ENCODE results near the gene PRKAG2.

The PRKAG2 gene

DNA sequence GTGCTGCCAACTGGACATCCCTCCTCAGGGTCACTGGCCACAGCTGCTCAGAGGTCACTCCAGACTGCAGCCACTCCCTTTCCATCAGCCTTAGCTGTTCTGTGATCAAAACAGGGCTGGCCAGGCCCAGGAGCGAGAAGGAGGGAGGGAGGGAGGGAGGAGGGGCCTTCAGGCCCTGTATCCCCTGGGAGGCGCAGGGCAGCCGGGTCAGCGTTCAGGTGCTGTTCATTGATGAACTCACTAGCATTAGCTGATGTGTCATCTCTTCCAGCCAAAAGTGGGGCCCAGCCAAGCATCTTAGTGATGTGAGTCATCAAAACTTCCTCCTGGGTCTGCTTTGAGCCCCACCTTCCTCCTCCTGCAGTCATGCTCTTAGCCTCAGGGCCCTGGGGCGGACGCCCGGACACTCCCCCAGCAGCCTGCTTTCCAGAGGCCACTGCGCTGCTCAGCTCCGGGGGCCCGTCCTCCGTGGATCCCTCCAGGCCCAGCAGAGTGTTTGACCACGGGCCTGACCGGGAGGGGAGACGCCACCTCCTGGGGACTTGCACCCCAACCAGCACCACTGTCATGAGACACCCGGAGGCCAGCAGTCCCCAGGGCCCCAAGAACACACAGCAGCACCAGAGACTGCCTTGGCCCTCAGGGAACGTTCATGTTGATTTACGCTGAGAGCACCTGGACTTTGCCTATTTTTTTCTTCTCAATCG lies 149.2 kb downstream of the PRKAG2 start:
- peak overlapping the region in 5 of 21 experiments; percentile 1 to 72 (median 32) for H3K27ac ChIP-seq

DNA sequence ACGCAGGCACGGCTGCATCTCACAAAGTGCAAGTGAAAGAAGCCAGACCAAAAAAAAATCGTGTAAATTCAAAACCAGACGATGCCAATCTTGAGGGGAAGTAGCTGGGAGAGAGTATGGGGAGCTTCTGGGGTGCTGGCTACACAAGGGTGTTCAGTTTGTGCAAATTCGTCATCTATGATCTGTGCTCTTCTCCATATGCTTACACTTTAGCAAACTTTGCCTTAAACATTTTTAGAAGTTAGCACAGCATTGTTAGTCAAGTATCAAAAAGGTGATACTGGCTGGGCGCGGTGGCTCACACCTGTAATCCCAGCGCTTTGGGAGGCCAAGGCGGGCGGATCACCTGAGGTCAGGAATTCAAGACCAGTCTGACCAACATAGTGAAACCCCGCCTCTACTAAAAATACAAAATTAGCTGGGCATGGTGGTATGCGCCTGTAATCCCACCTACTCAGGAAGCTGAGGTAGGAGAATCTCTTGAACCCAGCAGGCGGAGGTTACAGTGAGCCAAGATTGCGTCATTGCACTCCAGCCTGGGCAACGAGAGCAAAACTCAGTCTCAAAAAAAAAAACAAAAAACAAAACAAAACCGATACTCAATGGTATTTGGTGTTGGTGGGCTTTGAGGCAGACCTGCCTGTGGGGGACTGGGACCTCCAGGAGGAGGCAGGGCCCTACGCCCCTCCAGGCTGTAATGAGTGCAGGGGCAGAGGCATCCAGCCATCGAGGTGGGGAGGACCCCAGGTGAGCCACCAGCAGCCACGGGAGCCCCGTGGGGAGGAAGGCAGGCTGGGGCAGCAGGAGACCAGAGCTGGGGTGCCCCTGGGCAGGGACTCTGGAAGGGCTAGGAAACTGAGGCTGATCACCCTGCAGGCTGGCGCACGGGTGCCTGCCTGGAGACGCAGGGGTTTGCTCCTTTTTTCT lies 150.0 kb downstream of the PRKAG2 start:
- peak overlapping the region in 3 of 21 experiments; percentile 1 to 67 (median 24) for H3K27ac ChIP-seq
- no peak overlapping the region for H3K4me3 ChIP-seq

More for the DNA sequence above, 149.2 kb downstream of the PRKAG2 start:
- no peak overlapping the region for H3K4me3 ChIP-seq

DNA sequence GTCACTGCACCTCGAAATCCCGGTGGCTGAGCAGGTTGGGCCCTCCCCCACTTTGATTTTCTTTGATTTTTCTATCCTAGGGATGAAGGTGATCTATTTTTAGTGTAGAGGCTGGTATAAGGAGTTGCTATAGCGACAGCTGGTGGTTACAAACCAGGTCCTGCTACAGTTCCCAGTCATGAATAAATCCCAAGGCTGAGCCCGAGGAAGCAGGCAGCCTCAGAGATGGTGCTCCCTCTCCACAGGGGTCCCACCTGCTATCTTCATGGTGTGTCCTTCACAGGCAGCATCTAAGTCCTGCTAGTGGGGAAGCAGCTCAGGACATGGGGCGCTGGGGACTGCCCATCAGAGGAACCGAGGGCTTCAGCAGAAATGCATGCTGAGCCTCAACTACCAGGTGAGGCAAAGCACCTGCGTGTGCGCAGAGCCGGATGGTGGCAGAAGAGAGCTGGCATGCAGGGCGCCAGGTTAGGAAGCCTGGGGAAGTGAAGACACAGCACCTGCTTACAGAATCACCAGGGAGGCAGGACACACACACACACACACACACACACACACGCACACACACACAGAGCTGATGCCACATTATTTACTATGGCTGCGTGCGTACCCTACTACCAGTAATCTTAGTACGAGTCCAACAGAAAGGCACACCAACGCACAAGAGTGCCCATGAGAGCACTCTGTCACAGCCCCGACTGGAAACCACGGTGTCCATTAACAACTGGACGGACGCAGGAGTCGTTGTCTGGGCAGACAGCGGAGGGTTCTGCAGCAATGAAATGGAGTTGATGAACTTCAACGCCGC lies 150.9 kb downstream of the PRKAG2 start:
- H3K4me3 ChIP-seq, result no peak overlapping the region
- no peak overlapping the region for H3K27ac ChIP-seq

DNA sequence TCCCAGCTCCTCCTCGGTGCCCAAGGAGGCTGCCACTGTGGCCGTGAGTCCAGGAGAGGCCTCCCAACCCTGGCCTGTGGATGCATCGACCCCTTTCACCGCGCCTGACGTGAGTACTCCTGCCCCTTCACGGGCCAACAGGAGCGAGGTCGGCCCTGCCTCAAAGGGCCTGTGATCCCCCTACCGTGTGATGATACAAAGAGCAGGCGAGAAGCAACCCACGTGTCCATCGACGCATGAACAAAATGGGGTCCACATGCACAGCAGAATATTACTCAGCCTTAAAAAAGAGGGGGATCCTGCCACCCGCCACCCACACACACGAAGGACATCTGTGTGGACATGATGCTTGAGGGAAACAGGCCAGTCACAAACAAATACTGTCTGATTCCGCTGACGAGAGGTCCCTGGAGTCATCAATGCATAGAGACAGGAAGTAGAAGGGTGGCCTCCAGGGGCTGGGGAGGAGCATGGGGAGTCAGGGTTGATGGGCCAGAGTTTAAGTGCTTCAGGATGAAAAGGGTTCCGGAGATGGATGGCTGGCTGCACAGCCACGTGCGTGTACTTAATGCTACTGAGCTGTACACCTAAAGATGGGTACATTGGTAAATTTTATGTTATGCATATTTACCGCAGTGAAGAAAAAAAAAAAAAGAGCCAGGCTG lies 151.9 kb downstream of the PRKAG2 start:
- no peak overlapping the region for H3K4me3 ChIP-seq
- peak overlapping the region in 1 of 21 experiments; percentile 10 for H3K27ac ChIP-seq

DNA sequence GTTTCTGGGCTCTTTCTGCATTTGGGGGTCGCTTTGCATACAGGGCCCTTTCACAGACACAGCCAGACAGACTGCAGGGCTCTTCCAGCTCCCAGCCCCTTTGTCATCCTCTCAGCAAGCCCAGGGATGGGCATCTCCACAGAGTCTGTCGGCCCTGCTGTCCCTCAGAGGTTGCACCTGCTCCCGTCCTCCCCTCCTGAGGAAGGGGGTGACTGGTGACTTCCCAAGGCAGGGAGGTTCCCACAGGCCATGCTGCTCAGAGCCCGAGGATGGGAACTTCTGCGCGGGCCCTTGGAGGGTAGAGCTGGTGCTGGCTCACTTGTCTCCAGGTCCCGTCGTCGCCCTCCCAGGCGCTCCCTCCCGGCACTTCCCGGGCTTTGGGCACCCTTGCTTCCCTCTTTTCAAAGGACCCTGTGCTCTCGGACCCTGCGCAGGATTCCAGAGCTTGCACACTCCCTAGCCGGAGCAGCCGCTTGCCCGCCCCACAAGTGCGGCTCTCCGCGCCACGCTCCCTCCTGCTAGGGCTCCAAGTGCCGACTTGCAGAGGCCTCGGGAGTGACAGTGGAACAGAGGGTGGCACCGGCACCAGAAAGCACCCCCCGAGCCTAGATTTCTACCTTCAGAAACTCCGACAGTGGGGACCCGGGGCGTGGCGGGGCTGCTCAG lies 152.5 kb downstream of the PRKAG2 start:
- Histone ChIP-seq H3K27ac (peak overlapping the region in 1 of 21 experiments; percentile 10), H3K4me3 (no peak overlapping the region)

DNA sequence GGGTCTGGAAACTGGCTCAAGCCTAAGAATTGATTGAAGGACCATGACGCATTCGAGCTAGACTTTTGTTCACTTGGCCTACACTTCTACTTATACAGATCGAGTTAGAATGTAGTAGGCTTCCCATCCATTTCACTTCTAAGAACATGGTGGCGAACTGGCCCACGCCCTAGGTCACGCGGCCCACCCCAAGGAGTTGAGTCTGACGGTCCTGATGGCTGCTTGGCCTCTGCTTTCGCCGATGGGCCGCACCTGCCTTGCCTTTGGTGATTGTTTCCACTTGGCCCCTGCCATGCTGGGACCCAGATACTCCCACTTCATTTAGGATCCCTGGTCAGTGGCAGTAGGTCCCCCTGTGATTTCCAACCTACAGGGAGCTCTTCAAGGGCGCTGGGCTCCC lies 153.6 kb downstream of the PRKAG2 start:
- no peak overlapping the region for H3K4me3 ChIP-seq
- H3K27ac ChIP-seq, result no peak overlapping the region

DNA sequence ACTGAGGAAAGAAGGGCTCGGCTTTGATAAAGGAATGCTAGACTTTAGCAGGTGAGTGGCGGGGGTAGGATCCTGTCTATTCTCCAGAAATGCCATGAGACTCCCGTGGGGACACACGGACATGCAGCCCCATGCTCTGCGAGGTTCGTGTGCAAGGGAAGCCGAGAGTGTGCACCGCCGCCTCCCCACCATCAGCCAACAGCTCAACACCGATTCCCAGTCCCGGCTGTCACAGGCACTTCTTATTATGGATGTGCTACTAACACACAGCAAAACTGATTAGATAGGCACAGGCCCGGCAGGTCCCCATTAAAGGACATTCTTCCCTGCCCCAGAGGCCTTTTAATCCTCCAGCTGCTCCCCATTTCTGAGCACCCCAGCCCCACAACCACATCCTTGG lies 154.4 kb downstream of the PRKAG2 start:
- Histone ChIP-seq H3K27ac (no peak overlapping the region), H3K4me3 (no peak overlapping the region)

DNA sequence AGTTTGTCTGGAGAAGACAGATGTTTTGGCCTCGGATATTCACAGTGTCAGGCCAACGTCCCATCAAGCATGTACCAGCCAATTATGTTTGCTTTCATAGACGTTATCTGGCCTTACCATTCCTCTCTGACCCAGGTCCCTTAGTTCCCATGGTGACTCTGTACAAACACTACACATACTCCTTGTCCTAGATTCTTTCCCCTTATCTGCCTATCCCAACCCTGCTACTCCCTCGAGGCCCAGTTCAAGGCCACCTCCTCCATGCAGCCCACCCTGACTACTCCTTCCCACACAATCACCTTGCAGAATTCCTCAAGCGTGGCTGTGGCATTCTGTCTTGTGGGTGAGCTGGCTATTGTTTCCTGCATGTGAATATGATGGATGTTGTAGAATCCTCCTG lies 155.2 kb downstream of the PRKAG2 start:
- H3K4me3 ChIP-seq, result no peak overlapping the region
- H3K27ac ChIP-seq, result no peak overlapping the region

DNA sequence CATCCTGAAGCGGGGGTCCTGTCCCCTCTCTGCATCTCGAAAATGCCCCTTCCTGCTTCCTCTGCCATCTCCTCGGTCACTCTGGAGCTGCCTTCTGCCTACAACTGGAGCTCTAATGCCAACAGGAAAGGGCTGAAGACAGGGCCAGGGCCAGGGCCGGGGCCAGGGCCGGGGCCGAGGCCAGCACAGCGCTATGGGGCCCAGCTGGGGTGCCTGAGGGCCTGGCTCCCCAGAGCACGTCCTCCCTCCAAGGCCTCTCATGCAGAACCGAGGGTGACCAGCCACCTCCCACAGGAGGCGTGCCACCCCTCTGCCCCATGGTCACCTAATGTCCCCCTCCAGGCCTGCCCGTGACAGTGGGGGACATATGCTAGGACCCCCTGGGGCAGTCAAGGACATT lies 155.7 kb downstream of the PRKAG2 start:
- Histone ChIP-seq H3K4me3 (no peak overlapping the region), H3K27ac (no peak overlapping the region)

DNA sequence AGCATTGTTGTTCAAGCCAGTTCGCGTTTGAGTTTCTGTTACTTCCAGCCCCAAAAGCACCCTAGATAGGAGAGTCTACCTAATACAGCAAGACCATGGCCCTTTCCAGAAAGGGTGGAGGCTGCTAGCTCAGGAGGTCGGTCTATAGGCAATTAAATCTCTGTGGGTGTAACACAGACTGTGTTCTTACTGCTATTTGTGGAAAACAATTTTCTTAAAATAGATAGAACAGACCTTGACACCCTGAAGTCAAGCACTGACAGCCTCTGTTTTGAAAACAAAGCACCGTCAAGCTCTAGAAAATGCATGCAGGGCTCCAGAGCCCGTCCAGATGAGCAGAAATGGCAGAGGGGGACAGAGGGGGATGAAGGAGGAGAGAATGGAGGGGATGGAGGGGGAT lies 156.6 kb downstream of the PRKAG2 start:
- no peak overlapping the region for H3K4me3 ChIP-seq
- no peak overlapping the region for H3K27ac ChIP-seq

DNA sequence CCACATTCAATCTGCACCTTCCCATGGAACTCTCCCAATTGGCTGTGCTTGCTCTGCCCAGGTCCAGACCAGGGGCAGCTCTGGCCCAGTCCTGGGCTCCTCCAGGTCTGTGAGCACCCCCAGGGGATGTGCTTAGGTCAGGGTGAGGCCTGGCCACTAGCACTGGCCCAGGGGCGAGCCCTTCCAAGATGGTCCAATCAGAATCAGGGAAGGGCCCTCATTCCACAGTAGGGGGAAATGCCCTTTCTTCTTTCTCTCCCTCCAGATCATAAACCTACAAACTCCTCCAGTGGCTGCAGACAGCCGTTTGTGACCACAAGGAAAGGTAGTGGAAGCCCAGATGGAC lies 157.0 kb downstream of the PRKAG2 start:
- Histone ChIP-seq H3K27ac (no peak overlapping the region), H3K4me3 (no peak overlapping the region)

DNA sequence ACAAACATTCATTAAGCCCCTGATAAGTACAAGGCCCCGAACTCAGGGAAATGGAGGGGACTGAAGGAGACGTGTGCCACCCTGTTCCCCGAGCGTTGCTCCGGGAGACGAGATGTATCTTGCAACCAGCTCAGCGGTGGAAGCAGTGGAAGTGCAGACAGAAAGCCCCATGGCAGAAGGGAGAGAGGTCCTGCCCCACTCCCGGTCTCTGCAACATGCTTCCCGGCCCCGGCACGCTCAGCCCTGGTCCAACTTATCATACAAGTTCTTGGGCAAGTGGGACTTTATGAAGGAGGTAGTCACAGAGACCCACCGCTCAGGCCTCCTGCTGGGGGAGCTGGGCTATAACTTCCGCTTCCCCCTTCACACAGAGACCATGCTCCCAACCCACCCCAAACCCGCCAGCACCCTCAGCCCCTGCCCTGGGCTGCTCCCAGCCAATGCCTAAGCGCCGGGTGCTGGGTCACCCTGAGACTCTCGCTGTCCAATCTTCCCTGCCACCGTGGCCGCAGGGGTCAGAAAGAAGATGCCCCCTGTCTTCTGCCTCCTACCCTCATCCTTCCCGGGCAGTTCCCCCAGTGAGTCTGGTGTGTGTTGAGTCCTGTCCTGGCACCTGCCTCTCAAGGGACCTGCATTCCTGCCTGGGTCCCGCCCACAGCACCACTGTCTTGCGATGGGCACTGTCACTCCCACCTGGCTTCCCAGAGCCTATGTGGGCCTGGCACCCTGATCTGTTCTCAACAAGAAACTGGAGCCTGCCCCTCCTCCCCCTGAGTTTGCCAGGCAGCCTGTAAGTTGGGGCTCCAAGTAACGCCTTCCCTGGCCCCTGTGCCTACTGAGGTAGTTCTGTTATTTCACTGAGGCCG lies 157.7 kb downstream of the PRKAG2 start:
- Histone ChIP-seq H3K4me3 (no peak overlapping the region), H3K27ac (no peak overlapping the region)

DNA sequence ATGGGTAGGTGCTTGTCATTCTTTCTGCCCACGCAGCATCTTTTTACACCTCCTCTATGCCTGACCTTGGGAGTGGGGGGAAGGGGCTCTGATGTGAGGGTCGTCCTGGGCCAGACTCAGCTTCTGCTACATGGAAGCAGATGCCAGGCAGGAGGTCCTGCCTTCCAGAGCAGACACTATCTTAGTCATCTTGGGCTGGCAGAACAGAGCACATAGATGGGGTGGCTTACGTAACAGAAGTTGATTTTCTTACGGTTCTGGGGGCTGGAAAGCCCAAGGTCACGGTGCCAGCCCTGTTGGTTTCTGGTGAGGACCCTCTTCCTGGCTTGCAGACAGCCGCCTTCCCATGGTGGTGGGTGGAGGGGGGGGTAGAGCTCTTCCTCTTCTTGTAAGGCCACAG lies 159.0 kb downstream of the PRKAG2 start:
- Histone ChIP-seq H3K27ac (no peak overlapping the region), H3K4me3 (no peak overlapping the region)

DNA sequence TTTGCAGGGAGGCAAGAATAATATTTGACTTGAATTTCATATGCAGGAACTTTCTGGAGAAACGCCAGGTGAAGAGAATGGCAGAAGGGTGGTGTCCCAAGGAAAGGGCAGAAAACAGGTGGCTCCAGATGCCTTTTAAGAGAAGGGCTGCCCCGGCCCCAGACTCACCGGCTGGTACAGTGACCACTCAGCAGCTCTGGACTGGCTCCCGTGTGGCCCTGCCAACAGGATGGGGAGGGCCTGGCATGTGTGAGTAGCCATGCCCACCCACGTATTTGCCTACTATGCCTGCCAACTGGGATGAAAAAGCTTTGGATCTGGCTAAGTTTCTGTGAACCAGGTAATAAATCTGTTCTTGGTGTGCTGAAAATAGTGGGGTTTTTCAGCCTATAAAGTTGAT lies 159.5 kb downstream of the PRKAG2 start:
- H3K4me3 ChIP-seq, result no peak overlapping the region
- H3K27ac ChIP-seq, result no peak overlapping the region

DNA sequence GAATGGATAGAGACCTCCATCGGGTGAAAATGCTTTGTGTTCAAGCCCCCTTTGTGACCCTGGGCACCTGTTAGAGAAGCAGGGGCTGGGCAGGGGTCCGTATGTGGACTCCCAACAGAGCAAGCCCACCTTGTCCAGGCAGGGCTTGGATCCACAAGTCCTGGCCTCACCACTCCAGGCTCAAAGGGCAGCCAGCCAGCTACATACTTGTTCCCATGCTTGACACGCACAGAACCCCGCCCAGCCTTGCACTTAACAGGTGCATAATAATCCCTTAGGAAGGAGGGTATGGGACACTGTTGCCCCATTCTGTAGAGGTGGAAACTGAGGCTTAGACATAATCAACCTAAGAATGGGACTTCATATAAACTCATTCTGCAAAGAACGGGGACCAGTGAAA lies 160.6 kb downstream of the PRKAG2 start:
- Histone ChIP-seq H3K27ac (no peak overlapping the region), H3K4me3 (no peak overlapping the region)

DNA sequence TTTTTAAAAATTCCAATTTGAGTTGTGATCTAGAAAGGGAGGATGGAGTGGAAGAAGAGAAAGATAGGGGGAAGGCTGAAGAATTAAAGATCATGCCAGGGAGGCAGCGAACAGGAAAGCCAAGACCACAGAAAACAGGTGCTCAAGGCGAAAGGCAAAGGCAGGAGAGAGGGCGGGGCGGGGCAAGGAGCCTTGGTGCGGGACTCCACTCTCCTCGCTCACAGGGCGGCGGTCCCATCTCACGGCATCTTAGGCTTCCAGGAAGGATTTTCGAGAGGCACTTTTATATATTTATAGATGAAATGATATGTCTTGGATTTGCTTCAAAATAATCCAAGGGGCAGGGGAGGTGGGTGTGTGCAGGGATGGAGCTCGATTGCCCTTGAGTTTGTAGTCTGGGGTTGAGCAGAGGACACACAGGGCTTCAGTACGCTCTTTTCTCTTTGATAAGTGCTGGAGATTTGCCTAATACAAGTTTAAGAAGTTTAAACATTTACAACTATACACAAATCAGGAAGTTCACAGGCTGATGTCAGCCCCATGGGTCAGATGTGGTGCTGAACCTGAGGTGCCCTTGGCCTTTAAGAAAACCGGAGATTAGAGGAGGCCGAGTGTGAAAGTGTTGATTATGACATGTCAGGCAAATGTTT lies 161.1 kb downstream of the PRKAG2 start:
- no peak overlapping the region for H3K27ac ChIP-seq

DNA sequence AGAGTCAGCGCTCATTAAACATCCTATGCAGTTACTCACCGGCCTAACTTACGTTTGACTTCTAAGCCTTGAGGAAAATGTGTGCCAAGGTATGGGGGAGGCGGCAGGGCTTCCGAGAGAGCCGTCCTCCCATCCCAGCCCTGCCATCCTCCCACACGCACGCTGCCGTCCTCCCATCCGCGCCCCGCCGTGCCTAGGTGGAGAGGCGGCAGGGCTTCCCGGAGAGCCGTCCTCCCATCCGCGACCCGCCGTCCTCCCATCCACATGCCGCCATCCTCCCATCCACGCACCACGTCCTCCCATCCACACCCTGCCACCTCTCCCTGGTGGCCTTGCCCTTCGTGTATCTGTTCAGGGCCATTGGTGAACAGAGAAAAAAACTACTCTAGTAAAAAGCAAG lies 162.7 kb downstream of the PRKAG2 start:
- Histone ChIP-seq H3K27ac (no peak overlapping the region), H3K4me3 (no peak overlapping the region)

More for the DNA sequence above, 161.1 kb downstream of the PRKAG2 start:
- H3K4me3 ChIP-seq, result no peak overlapping the region

DNA sequence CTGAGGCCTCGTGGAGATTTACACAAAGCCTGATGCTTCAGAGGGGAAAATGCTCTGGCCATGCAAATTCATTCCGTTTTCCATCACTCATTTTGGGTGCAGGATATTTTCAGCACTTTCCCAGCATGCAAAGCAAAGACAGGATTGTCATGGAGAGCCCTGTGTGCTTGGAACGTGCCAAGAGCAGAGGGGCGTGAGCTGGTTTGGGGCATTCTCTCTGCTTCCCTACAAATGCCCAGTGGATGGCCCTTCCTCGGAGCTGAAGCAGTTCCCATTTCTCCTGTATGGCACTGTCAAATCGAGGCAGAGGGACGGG lies 164.1 kb downstream of the PRKAG2 start:
- Histone ChIP-seq H3K27ac (no peak overlapping the region), H3K4me3 (no peak overlapping the region)

All from skin epidermis (tissue), 12 donors.